Tibial artery (tissue), 4 donors: ENCODE data around the gene ZNF57.

Experiments used
- DNase-seq, 2 donors: peaks; one replicate each; pipeline ENCODE4 v3.0.0-alpha.2; 2019
- H3K27ac ChIP-seq, 2 donors: fragments of 200-600 bp; sonication (generic) in 1 of 2; 1 replicate in 1 of 2; 2 replicates in 1 of 2; pipeline ENCODE4 v1.5.1; 2018 to 2019; ENCODE audit warnings: mild to moderate bottlenecking in 1 of 2
- H3K27me3 ChIP-seq, 2 donors: fragments of 200-600 bp; sonication (generic) in 1 of 2; one replicate each; pipeline versions ENCODE4 v1.5.1 to v1.6.0; 2016 to 2019
- H3K36me3 ChIP-seq, 3 donors: fragments of 200-600 bp; sonication (generic) in 2 of 3; one replicate each; pipeline ENCODE4 v1.5.1; 2016 to 2019; ENCODE audit warnings: mild to moderate bottlenecking in 2 of 3
- H3K4me1 ChIP-seq, 4 donors: fragments of 200-600 bp; sonication (generic) in 2 of 4; 1 replicate in 3 of 4; 2 replicates in 1 of 4; pipeline ENCODE4 v1.5.1; 2016 to 2019
- H3K4me3 ChIP-seq, 2 donors: fragments of 200-600 bp; sonication (generic) in 1 of 2; 1 replicate in 1 of 2; 2 replicates in 1 of 2; pipeline ENCODE4 v1.5.1; 2018 to 2019; ENCODE audit warnings: mild to moderate bottlenecking in 2 of 2
- H3K9me3 ChIP-seq, 3 donors: fragments of 200-600 bp; sonication (generic) in 1 of 3; one replicate each; pipeline ENCODE4 v1.5.1; 2016 to 2019
- intact Hi-C: fragments of 100-400 bp; cut with DNase I; formaldehyde crosslinking; loops from one replicate; pipeline ENCODE4 v1.15.0; 2023; ENCODE audit warnings: low total_unique reads
- TF ChIP-seq, protein P1 (sequence below), 2 experiments: fragments of 200-600 bp in 1 of 2; fragments of 450-650 bp in 1 of 2; IDR thresholded peaks; one replicate each; pipeline ENCODE4 v1.5.1; 2017 to 2019; ENCODE audit warnings: antibody characterized with exemption in 2 of 2, mild to moderate bottlenecking in 1 of 2, moderate library complexity in 1 of 2

ZNF57 gene

DNA sequence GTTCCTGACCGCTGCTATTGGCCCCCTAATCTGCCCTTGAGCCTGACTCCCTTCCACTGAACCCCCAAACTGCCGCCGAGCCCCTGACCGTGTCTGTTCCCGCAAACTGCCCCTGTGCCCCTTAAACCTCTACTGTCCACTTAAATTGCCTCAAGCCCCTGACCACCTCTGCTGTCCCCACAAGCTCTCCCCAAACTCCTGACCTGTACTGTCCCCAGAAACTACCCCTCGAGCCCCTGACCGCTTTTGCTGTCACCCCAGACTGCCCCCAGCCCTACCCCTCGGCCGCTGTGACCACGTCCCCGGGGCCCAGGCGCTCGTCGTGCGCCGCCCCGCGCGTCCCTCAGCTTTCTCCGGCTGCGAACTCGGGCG lies 43.7 kb downstream of the ZNF57 start:
- no peak for DNase-seq
- Histone ChIP-seq H3K9me3 (no peaks in the 10 kb centered on the region), H3K27ac (peak overlapping the region; percentile 82 to 85), H3K36me3 (peaks cover 0 to 4% (median 4%) of the 10 kb centered on the region in 3 donors), H3K27me3 (no peaks in the 10 kb centered on the region), H3K4me3 (peak overlapping the region; percentile 71 to 81), H3K4me1 (peaks cover 0 to 20% (median 17%) of the 10 kb centered on the region in 4 donors)
- TF ChIP-seq, protein P1, sequence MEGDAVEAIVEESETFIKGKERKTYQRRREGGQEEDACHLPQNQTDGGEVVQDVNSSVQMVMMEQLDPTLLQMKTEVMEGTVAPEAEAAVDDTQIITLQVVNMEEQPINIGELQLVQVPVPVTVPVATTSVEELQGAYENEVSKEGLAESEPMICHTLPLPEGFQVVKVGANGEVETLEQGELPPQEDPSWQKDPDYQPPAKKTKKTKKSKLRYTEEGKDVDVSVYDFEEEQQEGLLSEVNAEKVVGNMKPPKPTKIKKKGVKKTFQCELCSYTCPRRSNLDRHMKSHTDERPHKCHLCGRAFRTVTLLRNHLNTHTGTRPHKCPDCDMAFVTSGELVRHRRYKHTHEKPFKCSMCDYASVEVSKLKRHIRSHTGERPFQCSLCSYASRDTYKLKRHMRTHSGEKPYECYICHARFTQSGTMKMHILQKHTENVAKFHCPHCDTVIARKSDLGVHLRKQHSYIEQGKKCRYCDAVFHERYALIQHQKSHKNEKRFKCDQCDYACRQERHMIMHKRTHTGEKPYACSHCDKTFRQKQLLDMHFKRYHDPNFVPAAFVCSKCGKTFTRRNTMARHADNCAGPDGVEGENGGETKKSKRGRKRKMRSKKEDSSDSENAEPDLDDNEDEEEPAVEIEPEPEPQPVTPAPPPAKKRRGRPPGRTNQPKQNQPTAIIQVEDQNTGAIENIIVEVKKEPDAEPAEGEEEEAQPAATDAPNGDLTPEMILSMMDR (IDR thresholded peaks at IDR 0.05): no peak
- intact Hi-C loops: loop anchor here (5.0 kb wide), 1 partner anchor 37 kb away; no protein-coding TSS in a partner anchor

DNA sequence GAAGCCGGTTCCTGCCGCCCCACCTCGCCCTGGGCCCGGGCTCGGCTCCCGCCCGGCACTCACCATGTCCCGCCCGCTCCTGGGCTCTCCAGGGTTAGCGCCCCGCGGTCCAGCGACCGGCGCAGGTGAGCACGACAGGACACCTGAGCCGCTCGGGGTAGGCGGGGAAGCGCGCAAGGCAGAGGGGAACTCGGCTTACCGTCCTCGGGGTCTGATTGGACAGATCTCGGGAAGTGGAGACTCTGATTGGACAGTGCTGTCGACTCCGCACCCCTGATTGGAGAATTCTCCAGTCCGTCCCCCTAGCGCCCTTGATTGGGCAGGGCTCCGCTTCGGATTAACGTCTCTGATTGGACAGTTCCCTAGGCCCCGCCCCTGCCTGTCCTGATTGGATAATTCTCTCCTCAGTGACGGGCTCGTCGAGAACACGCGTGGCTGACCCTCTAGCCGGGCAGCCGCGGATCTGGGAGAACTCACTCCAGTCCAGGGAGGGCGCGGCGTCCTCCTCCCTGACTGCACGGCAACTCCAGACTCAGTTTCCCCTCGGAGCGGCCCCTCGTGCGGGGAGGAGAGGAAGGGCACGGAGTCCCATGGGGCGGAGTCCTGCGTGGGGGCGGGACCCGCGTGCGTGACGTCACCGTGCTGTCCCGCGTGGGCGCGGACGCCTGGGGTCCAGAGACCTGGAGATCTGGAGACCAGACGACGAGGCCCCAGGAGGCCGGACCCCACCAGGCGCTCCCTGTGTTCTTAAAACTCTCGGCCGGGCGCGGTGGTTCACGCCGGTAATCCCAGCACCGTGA lies 44.2 kb downstream of the ZNF57 start, which contains the start of gene ZNF77:
TSS of gene ZNF77 (minus strand) at position 197 of the 800 bp plus-strand sequence. CDS start at position 66, 131 bp downstream.
- H3K27me3 ChIP-seq: no peaks in the 10 kb centered on the region
- intact Hi-C loops: loop anchor here (5.0 kb wide), 1 partner anchor 38 kb away; no protein-coding TSS in a partner anchor

DNA sequence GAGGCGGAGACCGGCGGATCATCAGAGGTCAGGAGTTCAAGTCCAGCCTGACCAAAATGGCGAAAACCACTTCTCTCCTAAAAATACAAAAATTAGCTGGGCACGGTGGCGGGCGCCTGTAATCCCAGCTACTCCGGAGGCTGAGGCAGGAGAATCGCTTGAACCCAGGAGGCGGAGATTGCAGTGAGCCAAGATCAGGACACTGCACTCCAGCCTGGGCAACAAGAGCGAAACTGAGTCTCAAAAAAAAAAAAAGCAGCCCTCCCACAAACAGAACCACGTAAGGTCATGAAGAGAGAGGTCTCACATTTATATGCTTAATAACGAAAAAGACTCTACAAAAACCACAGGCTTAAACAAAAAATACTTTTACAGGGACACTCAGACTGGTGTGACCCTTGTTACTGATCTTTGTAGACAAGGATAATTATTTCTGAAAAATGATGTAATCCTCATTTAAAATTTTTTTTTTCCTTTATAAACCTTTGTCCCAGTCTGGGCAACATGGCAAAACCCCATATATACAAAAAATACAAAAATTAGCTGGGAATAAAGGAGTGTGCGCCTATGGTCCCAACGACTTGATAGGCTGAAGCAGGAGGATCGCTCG lies 45.0 kb downstream of the ZNF57 start:
- intact Hi-C loops: no loop called here
- peak overlapping the region; percentile 71 to 81 for H3K4me3 ChIP-seq
- H3K4me1 ChIP-seq: peaks cover 0 to 26% (median 22%) of the 10 kb centered on the region in 4 donors
- H3K36me3 ChIP-seq: no peaks in the 10 kb centered on the region
- H3K27ac ChIP-seq: peak overlapping the region; percentile 82 to 85
- no peak for DNase-seq
- H3K9me3 ChIP-seq: no peaks in the 10 kb centered on the region
- TF ChIP-seq, protein P1 (IDR thresholded peaks at IDR 0.05): no peak
- H3K27me3 ChIP-seq: no peaks in the 10 kb centered on the region

More for the DNA sequence above, 44.2 kb downstream of the ZNF57 start, which contains the start of gene ZNF77:
- H3K9me3 ChIP-seq: no peaks in the 10 kb centered on the region
- peak within 1 kb of the TSS; percentile 82 to 85 for H3K27ac ChIP-seq
- no peaks in the 10 kb centered on the region for H3K36me3 ChIP-seq
- TF ChIP-seq, protein P1 (IDR thresholded peaks at IDR 0.05): peak in 1 of 2 experiments; percentile 51
- H3K4me1 ChIP-seq: peaks cover 0 to 26% (median 22%) of the 10 kb centered on the region in 4 donors
- peak within 1 kb of the TSS; percentile 71 to 81 for H3K4me3 ChIP-seq
- DNase-seq: peak; percentile 99 to 100

DNA sequence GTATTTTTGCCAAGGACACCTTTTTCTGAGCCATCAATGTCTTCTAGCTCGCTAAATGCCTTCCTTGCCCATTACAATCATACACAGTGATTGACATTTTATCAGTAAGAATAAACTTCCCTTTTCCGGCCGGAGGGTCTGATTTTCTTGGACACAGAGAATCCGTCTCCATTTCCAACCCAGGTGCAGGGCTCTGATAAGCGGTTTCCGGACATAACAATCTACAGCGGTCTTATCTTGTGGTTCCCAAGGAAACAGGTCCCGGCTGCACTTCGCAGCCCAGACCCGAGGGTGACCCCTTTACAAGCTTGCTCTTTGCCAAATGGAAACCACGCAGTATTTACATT lies 49.2 kb downstream of the ZNF57 start:
- Histone ChIP-seq H3K27ac (peak overlapping the region; percentile 94 to 98), H3K36me3 (no peaks in the 10 kb centered on the region), H3K4me3 (peak overlapping the region; percentile 75 to 95), H3K4me1 (peaks cover 0 to 18% (median 16%) of the 10 kb centered on the region in 4 donors), H3K27me3 (no peaks in the 10 kb centered on the region), H3K9me3 (no peaks in the 10 kb centered on the region)
- TF ChIP-seq, protein P1 (IDR thresholded peaks at IDR 0.05): no peak
- DNase-seq: peak in 1 of 2 donors; percentile 54
- intact Hi-C loops: loop anchor here (5.0 kb wide), 1 partner anchor 212 kb away; no protein-coding TSS in a partner anchor

DNA sequence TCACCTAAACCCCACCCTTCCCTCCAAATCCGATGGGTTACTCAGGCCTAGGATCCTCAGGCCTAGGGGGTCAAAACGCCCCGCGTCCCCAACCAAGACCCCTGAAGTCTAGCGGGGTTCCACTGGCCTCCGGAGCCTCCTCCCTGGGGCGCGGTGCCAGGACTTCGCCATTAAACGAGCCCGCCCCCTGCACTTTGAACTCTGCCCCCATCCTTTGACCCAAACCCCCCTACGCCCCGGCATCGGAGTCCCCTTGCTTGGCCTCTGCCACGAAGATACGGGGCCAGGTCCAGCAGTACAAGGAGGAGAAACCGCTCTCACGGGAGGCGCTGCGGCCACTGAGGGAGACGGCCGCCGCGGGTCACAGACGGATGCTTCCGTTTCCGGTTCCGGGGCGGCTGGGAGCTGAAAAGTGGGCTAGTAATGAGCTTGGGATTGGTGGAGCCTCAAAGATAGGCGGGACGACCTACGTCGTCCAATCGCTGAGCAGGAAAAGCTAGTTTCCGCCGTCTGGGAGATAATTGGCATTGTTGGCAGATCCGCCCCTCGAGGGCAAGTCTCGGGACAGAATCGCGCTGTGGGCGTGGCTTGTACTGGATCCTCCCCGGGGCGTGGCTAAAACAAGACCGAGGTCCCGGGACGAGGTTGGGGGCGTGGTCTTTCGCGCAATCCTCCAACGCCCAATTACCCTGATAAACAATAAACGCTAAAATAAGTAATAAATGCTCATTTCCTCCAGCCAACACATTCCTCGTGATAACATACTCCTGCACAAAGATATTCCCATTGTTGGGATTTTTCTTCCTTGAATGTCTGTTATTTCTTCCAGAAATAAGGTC lies 49.8 kb downstream of the ZNF57 start:
- TF ChIP-seq, protein P1 (IDR thresholded peaks at IDR 0.05): no peak
- H3K9me3 ChIP-seq: no peaks in the 10 kb centered on the region
- H3K4me3 ChIP-seq: peak overlapping the region; percentile 75 to 95
- intact Hi-C loops: loop anchor here (5.0 kb wide), 1 partner anchor 212 kb away; no protein-coding TSS in a partner anchor
- peaks cover 0 to 15% (median 14%) of the 10 kb centered on the region in 4 donors for H3K4me1 ChIP-seq
- H3K27me3 ChIP-seq: peaks cover 0 to 3% of the 10 kb centered on the region in 2 donors
- H3K36me3 ChIP-seq: no peaks in the 10 kb centered on the region
- H3K27ac ChIP-seq: peak overlapping the region; percentile 94 to 98
- DNase-seq: peak; percentile 100
